Adrenal gland (tissue), 5 donors: Measurements from ENCODE around the gene PPFIA2.

Experiments
- CTCF ChIP-seq, 6 experiments: fragments of 450-650 bp in 4 of 6; fragments of 200-600 bp in 2 of 6; sonication (generic) in 1 of 6; IDR thresholded peaks; 1 replicate in 5 of 6; 2 replicates in 1 of 6; pipeline versions ENCODE4 v1.5.1 to v1.8.0; 2016 to 2021; ENCODE audit warnings: antibody characterized with exemption in 6 of 6, mild to moderate bottlenecking in 2 of 6, moderate library complexity in 1 of 6
- POLR2A ChIP-seq, 2 donors: fragments of 450-650 bp; IDR thresholded peaks; one replicate each; pipeline ENCODE4 v1.6.1; 2017; ENCODE audit warnings: antibody characterized with exemption in 2 of 2, mild to moderate bottlenecking in 2 of 2, moderate library complexity in 1 of 2
- donor health status: DM: no; HTN: no; CAD: no.

- TF ChIP-seq CTCF (IDR thresholded peaks at IDR 0.05) (no peak), POLR2A (IDR thresholded peaks at IDR 0.05) (no peak)
Observed at GRCh38 chr12:81229759-81230158, 529.4 kb downstream of the PPFIA2 start.
